ENCODE results near the gene SIX1. TPM values are rescaled to one million over a fixed set of nuclear protein-coding genes. Genes with fewer than 3 reads are reported as not detected.
A peak's percentile ranks its signal among the peaks of the same experiment; 100 is the strongest.

SIX1 gene
- total RNA-seq, 6 experiments from 2014 or later, result not detected

- intact Hi-C loops (cut with DNase I), result loop anchor here in 1 of 2 donors (10.0 kb wide), 1 partner anchor 68 kb away; the partner anchor contains the start of gene SIX4
- Histone ChIP-seq H3K27ac (no peak overlapping the region), H3K9me3 (no peaks in the 10 kb centered on the region), H3K4me1 (peaks cover 0 to 19% (median 0%) of the 10 kb centered on the region in 4 donors), H3K4me3 (peak overlapping the region; percentile 43 to 64 (median 59)), H3K27me3 (peaks cover 17 to 26% of the 10 kb centered on the region in 2 donors), H3K36me3 (no peaks in the 10 kb centered on the region)
- TF ChIP-seq CTCF (IDR thresholded peaks at IDR 0.05) (peak; percentile 19 to 48 (median 47)), POLR2A (IDR thresholded peaks at IDR 0.05) (no peak)
- ATAC-seq (peak; percentile 86 to 92 (median 88)), DNase-seq (peak; percentile 59 to 68 (median 64))
- WGBS (ENCODE audit: insufficient coverage, low coverage, low lambda C conversion rate, missing lambda C conversion rate), result under 1% methylated on average over 33 of the region's 75 CpGs
These were observed 7.6 kb upstream of the SIX1 start for GRCh38 chr14:60656686-60657455.

DNA sequence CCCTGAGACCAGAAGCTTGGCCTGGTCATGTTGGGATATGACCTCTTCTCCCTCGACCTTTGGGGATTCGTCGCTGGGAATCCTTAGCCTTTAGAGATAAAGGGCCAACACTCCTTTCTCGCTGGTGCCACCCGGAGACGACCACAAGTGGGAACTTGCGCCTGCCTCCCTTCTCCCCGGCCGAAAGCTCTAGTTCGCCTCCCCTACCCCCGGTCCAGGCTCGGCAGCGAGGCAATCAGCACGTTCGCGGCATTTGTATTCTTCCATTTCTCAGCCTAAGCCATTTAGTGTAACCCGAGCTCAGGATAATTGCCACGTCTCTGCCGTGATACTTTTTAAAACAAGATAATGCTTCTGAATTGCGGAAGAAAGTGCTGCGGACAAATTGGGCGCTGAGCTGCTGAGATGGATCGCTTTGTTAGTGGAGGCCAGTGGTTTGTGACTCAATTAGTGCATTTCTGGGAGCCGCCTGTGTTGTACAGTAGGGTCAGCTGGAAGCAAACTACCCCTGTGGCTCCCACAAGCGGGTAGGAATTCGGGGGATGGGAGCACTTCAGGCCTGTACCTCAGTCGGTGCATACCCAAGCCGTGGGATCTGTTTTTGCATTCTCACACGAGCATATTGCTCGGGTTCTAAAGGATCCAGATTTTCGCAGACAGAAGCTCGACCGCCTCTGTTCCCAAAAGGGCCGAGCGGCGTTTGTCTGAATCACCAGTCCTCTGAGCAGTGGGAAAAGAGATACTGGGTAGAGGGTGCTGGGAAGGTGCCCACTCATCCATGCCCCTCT is 6.8 kb upstream of the SIX1 start:
- Histone ChIP-seq H3K27me3 (peaks cover 17 to 34% of the 10 kb centered on the region in 2 donors), H3K4me1 (peaks cover 0 to 21% (median 0%) of the 10 kb centered on the region in 4 donors), H3K9me3 (no peaks in the 10 kb centered on the region), H3K27ac (no peak overlapping the region), H3K4me3 (no peak overlapping the region), H3K36me3 (no peaks in the 10 kb centered on the region)
- 33% methylated on average over 31 of the region's 36 CpGs for WGBS (ENCODE audit: insufficient coverage, low coverage, low lambda C conversion rate, missing lambda C conversion rate)
- DNase-seq (no peak), ATAC-seq (no peak)
- intact Hi-C loops (cut with DNase I), result loop anchor here in 1 of 2 donors (10.0 kb wide), 1 partner anchor 69 kb away; the partner anchor contains the start of gene SIX4
- TF ChIP-seq POLR2A (IDR thresholded peaks at IDR 0.05) (no peak), CTCF (IDR thresholded peaks at IDR 0.05) (no peak)

- no peak for TF ChIP-seq CTCF (IDR thresholded peaks at IDR 0.05)
- TF ChIP-seq POLR2A (IDR thresholded peaks at IDR 0.05), result no peak
- 31% methylated on average over 29 of the region's 29 CpGs for WGBS (ENCODE audit: insufficient coverage, low coverage, low lambda C conversion rate, missing lambda C conversion rate)
- DNase-seq, result no peak
- H3K27me3 ChIP-seq, result peaks cover 17 to 38% of the 10 kb centered on the region in 2 donors
- no peaks in the 10 kb centered on the region for H3K9me3 ChIP-seq
- H3K4me3 ChIP-seq, result no peak overlapping the region
- intact Hi-C loops (cut with DNase I), result loop anchor here in 1 of 2 donors (10.0 kb wide), 1 partner anchor 69 kb away; the partner anchor contains the start of gene SIX4
- ATAC-seq, result no peak
- no peaks in the 10 kb centered on the region for H3K36me3 ChIP-seq
- H3K4me1 ChIP-seq, result peaks cover 0 to 21% (median 0%) of the 10 kb centered on the region in 4 donors
- H3K27ac ChIP-seq, result no peak overlapping the region
These were observed 6.0 kb upstream of the SIX1 start for GRCh38 chr14:60655119-60655897.

- intact Hi-C loops (cut with DNase I), result loop anchor here in 1 of 2 donors (10.0 kb wide), 1 partner anchor 70 kb away; the partner anchor contains the start of gene SIX4
- Histone ChIP-seq H3K27ac (no peak overlapping the region), H3K27me3 (peaks cover 17 to 43% of the 10 kb centered on the region in 2 donors), H3K36me3 (no peaks in the 10 kb centered on the region), H3K4me1 (peaks cover 0 to 29% (median 0%) of the 10 kb centered on the region in 4 donors), H3K9me3 (no peaks in the 10 kb centered on the region), H3K4me3 (no peak overlapping the region)
- TF ChIP-seq POLR2A (IDR thresholded peaks at IDR 0.05), result no peak
- TF ChIP-seq CTCF (IDR thresholded peaks at IDR 0.05), result no peak
- no peak for ATAC-seq
- no peak for DNase-seq
- WGBS (ENCODE audit: insufficient coverage, low coverage, low lambda C conversion rate, missing lambda C conversion rate), result 22% methylated on average over 3 of the region's 3 CpGs
These were observed 5.1 kb upstream of the SIX1 start for GRCh38 chr14:60654334-60654821.
